HG02973 (cell line): Measurements from ENCODE around the gene PPP4R3B.

Experiments
- ATAC-seq: cut with Tn5 transposase; IDR thresholded peaks from one replicate; pipeline ENCODE4 v1.9.1; 2021; ENCODE audit warnings: moderate library complexity; ENCODE audit not compliant: unreplicated experiment

Gene PPP4R3B

GRCh38 chr2:55617175-55618024 is at the start of gene PPP4R3B:
Gene PPP4R3B (minus strand): TSS chr2:55617622. CDS start chr2:55617285, 337 bp downstream.
- ATAC-seq: peak; percentile 79

DNA sequence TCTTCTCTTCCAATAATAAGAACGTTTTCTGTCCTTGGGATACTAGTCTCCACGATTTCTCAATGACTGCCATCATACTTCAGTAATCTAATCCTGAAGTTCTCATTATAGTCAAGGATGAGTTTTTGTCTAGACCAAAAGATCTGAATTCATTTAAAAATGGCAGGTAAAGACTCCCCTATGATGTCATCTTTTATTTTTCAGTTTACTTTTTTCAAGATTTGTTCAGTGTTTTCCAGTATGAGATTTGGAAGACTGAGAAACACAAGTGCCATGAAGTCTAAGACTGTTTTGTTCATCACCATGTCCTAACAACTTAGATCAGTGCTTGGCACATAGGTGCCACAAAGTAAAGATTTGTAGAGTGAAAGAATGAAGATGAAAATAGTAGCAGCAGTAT is 35.8 kb upstream of the PPP4R3B start:
- ATAC-seq: no peak

GRCh38 chr2:55649211-55649610 is 31.8 kb upstream of the PPP4R3B start:
- no peak for ATAC-seq

- ATAC-seq: no peak
Observed at GRCh38 chr2:55636831-55637230, 19.4 kb upstream of the PPP4R3B start.

DNA sequence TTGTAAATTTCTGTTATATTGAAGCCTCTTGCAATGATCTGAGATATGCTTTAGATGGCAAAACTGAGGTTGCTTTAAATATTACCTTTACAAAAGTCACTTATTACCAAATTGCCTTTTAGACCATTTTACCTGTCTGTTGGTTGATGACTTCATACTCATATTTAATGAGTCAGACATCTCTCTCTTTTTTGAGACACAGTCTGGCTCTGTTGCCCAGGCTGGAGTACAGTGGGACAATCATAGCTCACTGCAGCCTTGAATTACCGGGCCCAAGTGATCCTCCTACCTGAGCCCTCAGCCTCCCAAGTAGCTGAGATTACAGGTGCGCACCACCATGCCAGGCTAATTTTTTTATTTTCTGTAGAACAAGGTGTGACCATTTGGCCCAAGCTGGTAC is 11.5 kb upstream of the PPP4R3B start:
- ATAC-seq: no peak

GRCh38 chr2:55627915-55628314 is 10.5 kb upstream of the PPP4R3B start:
- ATAC-seq: no peak

DNA sequence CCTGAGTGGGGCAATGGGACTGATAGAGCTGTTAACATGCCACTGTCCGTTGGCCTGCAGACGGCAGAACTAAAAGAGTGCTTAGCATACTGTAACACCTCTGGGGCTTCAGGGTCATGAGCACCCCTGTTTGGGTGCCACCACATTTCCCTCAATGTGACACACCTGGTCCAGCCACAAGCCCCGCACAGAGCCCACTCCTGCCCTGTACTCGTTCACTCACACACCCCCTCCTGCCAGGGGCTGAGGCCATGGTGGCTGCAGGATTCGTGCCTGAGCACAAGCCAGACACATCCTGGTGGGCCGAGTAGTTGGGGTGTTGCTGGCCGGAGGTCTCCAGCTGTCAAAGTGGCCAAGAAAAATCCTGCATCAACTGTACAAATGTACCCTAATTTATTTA is 4.4 kb upstream of the PPP4R3B start:
- ATAC-seq: no peak

- no peak for ATAC-seq
Observed at GRCh38 chr2:55620123-55620779, 2.8 kb upstream of the PPP4R3B start.

GRCh38 chr2:55618275-55619055 is 1.0 kb upstream of the PPP4R3B start:
- ATAC-seq: peak; percentile 35

DNA sequence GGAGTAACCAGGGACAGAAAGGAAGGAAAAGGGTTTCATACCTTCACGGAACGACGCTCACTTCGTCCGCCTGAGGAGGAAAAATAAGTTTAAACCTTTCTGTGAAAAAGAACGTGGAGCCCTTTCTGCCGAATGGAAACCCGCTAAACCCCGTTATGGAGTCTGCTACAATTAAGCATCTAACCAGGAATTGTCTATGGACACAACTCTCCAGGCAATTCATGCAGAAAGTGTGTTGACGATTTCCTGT is 528 bp upstream of the PPP4R3B start:
- ATAC-seq: no peak

DNA sequence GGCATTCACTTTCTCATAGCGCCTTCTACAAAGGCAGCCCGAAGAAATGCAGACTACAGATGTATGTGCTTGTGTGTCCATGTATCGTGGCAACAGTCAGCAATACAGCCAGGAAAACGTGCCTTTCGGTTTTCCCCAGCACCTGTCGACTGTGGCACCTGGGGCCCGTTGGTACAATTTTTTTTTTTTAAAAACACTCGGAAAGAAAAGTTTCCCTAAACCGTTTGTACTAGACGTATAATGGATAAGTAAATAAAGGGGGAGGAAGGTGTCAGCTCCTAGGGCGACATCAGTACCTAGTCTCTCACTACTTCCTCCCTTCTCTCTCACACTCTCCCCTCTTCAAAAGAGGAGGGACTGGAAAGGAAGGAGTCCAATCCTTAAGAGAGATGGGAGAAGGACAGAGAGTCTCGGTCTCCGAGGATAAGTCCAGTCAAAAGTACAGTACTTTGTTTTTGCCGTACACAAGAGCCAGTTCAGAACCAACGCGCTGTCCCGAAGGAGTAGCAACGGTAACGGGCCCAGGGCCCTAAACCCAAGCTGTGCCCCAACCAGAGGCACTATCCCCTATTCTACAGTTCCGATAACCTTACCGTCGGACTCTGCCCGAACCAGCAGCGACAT is 759 bp downstream of the PPP4R3B start:
- peak; percentile 30 for ATAC-seq

GRCh38 chr2:55611997-55612396 is 5.4 kb downstream of the PPP4R3B start:
- ATAC-seq: no peak

- no peak for ATAC-seq
Observed at GRCh38 chr2:55610954-55611743, 6.3 kb downstream of the PPP4R3B start.

- ATAC-seq: no peak
Observed at GRCh38 chr2:55609938-55610578, 7.4 kb downstream of the PPP4R3B start.

DNA sequence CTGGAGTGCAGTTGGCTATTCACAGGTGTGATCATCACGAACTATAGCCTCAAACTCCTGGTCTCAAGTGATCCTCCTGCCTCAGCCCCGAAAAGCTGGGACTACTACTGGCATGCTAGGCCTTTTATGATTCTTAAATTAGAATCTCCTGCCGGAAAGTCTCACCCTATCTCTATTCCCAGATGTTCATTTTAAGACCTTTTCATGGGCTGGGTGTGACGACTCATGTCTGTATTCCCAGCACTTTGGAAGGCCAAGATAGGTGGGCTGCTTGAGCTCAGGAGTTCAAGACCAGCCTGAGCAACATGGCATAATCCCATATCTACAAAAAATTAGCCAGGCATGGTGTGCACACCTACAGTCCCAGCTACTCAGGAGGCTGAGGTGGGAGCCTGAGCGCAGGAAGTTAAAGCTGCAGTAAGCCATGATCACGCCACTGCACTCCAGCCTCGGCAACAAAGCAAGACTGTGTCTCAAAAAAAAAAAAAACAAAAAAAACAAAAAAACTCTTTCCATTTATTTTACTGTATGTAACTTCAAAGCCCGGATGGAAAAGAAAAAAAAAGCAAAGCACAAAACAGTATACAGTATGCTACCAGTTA is 8.1 kb downstream of the PPP4R3B start:
- no peak for ATAC-seq

- ATAC-seq: no peak
Observed at GRCh38 chr2:55607717-55608116, 9.7 kb downstream of the PPP4R3B start.

DNA sequence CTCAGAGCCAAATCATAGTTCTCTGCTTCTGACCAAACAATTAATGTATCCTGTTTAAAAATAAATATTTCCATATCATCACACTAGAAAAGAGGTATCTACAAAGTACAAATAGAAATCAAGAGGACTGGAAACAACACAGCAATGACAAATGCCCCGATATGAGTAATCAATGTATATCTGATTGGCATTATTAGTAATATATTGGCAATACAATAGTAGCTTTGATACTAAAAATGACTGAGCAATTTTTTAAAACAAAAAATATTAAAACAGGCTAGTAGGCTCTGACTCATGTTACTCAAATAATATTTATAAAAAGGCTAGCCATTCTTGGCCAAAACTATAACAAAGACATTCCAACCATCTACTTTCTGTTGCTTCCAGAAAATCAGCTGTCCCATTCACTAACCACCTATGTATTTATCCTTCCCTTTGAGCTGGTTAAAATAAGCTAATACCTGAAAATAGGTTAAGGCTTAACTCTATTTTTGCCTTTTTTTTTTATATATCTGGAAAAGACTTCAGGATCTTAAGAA is 13.3 kb downstream of the PPP4R3B start:
- ATAC-seq: no peak

DNA sequence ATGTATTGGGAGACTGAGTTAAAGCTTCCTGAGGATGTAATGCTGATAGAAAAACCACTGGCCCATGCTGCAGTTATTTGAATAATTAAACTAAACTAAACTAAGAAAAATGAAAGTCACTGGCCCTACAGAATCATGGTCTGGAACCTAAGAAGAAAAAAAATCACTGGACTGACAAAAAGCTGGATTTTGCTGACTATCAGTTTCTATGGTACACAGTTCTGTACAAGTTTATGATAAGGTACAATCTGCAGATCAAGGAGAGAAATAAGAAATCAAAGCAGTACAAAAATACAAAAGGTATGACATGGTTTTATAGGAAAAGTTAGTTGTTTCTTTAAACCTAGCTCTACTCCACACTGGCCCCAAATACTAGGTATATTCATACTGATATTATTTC is 15.6 kb downstream of the PPP4R3B start:
- ATAC-seq: no peak

GRCh38 chr2:55598056-55598795 is 19.2 kb downstream of the PPP4R3B start:
- ATAC-seq: no peak
